ENCODE measurements around the gene FMNL3.
"Not testable (repeated sequence)": the region's sequence is repeated elsewhere in the genome, so short reads cannot be mapped to it uniquely, and the experiment has no call there.

- not testable (repeated sequence) for TF ChIP-seq POLR2A, CTCF (IDR thresholded peaks at IDR 0.05)
Measured at GRCh38 chr12:49717800-49718199, 10.6 kb upstream of the FMNL3 start.

All from vagina (tissue), 2 donors.